NCI-H748 (cell line): ENCODE data around the gene OPN1SW.

ENCODE experiments used
- DNase-seq: peaks from one replicate; lab custom pipeline; 2025; ENCODE audit not compliant: unreplicated experiment; lab: John Stamatoyannopoulos, UW

The OPN1SW gene

GRCh38 chr7:128763541-128763940, 12.1 kb downstream of the OPN1SW start:
- DNase-seq, result no peak

DNA sequence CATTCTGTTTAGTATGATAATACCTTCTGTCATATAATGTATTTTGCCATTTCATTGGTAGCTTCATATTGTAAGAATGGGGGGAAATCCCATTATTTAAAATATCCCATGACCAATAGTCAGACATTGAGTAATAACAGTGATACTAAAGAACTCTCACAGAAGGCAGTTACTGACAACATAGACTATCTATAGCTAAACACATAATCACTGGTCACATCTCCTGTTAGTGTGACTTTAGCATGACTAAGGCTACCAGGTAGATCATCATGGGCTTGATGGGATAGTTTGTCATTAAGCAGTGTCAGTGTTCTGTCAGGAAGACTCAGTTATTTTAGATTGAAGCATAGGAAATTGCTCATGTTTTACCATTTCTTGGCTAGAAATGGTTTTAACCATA, 16.4 kb downstream of the OPN1SW start:
- DNase-seq, result no peak

GRCh38 chr7:128758553-128758952, 17.0 kb downstream of the OPN1SW start:
- DNase-seq, result no peak

- no peak for DNase-seq
Measured at GRCh38 chr7:128757203-128757602, 18.4 kb downstream of the OPN1SW start.

GRCh38 chr7:128755819-128756476, 19.6 kb downstream of the OPN1SW start:
- no peak for DNase-seq

GRCh38 chr7:128755075-128755818, 20.3 kb downstream of the OPN1SW start:
- no peak for DNase-seq

DNA sequence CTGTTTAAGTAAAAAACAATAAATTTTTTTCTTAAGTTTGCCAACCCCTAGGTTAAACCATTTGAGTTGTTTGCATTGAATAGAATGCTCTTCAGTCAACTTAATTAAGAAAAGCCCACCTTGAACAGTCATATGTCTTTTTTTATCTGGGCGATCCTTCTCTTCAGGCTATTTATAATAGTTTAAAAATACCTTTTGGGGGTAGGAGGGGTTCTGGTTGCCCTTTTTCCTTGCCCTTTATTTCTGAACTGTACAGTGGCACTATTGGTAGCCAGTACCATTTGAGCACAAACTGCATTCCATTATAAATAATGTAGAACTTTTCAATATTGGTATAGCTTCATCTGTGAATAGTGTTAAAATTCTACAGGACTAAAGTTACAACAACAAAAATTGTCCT, 23.3 kb downstream of the OPN1SW start:
- no peak for DNase-seq

DNA sequence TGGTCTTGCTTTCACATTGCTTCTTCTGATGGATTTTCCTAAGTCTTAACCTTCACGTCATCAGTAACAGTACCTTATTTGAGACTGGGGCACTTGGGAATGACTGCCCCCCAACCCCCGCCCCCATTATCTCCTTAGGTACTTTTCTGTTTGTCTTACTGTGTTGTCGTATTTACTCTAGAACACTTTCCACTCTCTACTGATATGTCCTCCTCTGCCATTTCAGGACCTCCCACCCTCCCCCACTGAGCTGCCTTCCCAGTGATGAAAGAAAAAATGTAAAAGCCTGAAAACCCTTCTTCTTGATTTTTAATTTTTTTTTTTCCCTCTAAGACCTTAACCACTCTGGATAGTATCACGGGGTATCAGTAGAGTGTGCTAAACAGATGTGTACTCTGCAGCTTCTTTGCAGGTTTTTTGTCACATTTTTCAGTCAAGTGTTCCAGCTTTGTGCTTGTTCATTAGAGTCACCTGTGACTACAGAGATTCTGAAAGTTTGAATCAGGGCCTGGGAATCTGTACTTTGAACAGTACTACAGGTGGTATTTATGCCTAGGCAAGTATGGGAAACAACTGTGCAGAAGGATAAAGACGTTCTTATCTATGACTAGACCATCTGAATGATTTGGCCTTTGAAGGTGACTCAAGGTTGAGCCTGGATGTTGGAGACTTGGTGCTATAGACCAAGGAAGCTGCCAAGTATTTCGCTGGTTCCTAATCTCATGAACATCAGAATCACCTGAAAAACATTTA, 28.1 kb downstream of the OPN1SW start:
- DNase-seq, result no peak

DNA sequence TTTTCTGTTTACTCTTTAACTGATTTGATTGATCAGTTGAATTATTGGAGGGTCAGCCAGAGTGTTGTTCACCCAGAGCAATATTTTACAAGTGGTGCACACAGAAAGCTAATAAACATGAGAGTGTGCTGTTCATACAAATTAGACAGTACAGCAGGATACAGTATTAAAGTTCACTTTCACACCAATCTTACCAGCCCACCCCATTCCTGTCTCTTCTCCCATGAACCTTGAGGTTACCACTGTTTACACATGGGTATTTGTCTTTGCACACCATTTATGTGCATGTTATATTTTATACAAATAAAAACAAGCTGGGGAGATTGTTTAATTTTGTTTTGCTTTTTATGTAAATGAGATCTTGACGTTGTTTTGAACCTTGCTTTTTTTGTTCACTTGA, 29.9 kb downstream of the OPN1SW start:
- DNase-seq, result no peak

- no peak for DNase-seq
Measured at GRCh38 chr7:128744366-128744905, 31.2 kb downstream of the OPN1SW start.

- no peak for DNase-seq
Measured at GRCh38 chr7:128743112-128743772, 32.4 kb downstream of the OPN1SW start.

DNA sequence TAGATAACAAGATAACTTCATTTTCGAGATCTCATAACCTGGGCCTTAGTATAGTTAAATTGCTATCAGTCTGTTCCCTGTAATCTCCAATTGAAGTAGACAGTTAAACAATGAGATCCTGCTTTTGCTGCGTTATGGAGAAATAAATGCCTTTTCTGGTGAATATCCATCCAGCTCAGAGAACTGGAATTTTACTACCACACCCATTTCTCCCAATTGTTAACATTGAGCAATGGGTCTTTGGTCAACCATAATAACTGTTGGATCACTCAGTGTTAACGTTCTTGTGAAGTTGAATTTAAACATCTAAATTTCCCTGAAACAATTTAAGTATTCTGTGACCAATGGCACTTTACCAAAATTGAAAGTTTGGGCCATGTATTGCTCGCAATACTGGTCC, 33.4 kb downstream of the OPN1SW start:
- DNase-seq, result no peak

DNA sequence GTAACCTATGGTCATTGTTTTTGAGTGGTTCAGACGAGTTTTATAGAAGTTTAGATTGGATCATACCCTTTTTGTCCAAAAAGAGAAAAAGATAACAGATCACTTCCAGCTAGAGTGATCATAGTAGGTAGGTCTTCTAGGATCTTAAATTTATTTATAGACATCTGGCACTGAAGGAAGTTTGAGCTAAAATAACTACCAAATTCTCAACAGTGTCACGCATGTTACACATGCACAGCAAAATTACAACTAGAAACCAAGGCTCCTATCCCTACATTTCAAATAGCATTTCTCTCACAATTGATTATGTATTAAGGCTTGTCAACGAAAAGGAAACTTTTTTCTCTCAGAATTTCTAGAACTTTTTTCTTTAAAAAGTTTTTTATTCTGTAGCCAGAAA, 34.1 kb downstream of the OPN1SW start:
- DNase-seq, result no peak

GRCh38 chr7:128740996-128741395, 34.6 kb downstream of the OPN1SW start:
- no peak for DNase-seq

DNA sequence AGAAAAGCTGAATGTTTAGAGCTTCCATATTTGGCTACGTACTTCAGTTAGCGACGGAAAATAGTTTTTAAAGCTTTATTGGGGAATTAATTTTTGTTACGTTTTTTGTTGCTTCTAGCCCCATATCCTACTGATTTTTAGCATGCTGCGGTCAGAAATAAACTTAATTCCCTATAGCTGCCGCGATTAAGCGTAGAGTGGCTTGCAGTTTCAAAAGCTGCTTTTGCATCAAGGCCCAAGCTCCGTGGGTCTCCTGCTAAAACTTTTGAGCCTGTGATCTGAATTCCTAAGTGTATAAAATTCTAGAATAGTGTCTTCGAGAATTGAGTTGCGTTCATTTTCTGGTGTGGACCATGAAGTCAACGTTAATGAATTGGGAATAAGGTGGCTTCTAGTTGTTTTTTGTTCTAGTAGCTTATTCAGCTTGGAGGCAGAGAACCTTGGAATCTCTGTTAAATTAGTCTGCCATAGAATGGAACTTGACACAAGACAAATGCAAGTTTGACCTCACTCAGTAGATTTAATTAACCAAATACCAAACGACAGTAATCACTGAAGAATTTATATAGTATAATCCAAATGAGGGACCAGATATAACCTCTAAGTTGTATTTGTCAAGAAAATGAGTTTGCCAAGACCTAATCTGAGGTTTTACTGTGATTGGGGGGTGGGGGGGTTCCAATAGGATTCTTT, 35.5 kb downstream of the OPN1SW start:
- no peak for DNase-seq

- peak; percentile 98 for DNase-seq
Measured at GRCh38 chr7:128739048-128739962, 36.3 kb downstream of the OPN1SW start, which contains the start of gene CALU. Gene CALU (plus strand): TSS chr7:128739359. CDS start chr7:128748584, 9,225 bp downstream.

DNA sequence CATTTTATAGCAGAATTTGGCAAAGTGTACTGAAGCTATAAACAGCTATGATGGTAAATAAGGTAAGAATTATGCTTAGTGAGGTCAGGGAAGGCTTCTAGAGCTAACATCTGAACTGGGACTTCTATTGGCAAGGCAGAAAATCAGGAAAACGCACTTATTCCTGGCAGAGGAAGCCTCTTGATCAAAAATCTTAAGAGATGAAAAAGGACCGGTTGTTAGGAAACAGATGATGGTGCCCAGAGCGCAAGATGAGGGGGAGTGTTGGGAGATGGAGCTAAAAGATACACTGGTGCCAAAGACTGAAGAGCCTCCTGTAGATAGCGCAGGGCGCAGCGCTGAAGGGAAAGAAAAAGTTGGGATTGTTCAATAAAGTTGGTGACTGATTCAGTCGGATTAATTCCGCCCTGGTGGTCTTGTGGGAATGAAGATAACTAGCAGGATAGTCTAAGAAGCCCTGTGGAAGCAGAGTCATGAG, 37.0 kb downstream of the OPN1SW start:
- DNase-seq, result no peak

DNA sequence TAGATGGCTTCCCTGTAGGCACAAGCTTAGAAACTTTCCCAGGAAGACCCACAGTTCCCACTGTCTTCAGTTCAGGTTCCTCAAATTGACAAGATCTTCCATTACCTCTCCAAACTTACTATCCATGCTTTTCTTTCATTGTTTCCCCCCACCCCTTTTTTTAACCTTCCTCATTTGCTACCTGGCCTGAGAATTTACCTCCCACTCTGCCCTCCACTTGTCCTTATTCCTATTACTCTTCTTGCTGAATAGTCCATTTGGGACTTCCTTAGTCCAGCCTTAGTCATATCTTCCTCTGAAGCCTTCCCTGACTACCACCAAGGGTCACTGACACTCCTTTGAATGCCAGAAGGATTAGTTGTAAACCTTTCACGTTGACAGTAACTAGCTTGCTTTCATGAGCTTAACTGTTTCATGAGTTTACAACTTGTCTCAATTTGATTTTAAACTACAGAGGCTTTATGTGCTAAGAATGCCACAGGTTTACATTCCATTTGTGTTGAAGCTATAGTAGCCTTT, 37.7 kb downstream of the OPN1SW start:
- no peak for DNase-seq

- no peak for DNase-seq
Measured at GRCh38 chr7:128737441-128737840, 38.2 kb downstream of the OPN1SW start.
